ENCODE data around the gene CFAP74.

DNA sequence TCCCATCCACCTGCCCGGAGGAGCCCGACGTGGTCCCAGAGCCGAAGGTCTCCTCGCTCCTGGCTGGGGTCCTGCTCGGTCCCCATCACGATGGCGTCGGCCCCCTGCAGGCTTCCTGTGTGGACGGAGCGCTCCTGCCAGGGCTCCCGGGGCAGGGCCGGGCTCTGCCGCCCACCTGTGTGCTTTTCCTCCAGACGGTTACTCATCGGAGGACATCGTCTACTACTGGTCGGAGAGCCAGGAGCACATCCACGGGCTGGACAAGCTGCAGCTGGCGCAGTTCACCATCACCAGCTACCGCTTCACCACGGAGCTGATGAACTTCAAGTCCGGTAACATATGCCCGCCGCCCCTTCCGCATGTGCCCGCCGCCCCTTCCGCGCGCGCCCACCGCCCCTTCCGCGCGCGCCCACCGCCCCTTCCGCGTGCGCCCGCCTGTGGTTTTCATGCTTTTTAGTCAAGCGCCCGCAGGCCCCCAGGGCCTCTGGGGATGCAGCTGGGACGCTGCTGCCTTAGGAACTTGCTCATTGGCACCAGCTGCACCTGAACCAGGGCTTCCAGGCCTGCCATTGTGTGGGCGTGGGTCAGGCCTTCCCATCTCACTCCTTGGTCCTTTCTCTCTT lies 24.5 kb upstream of the CFAP74 start:
- TF ChIP-seq, protein P1, sequence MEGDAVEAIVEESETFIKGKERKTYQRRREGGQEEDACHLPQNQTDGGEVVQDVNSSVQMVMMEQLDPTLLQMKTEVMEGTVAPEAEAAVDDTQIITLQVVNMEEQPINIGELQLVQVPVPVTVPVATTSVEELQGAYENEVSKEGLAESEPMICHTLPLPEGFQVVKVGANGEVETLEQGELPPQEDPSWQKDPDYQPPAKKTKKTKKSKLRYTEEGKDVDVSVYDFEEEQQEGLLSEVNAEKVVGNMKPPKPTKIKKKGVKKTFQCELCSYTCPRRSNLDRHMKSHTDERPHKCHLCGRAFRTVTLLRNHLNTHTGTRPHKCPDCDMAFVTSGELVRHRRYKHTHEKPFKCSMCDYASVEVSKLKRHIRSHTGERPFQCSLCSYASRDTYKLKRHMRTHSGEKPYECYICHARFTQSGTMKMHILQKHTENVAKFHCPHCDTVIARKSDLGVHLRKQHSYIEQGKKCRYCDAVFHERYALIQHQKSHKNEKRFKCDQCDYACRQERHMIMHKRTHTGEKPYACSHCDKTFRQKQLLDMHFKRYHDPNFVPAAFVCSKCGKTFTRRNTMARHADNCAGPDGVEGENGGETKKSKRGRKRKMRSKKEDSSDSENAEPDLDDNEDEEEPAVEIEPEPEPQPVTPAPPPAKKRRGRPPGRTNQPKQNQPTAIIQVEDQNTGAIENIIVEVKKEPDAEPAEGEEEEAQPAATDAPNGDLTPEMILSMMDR (IDR thresholded peaks at IDR 0.05), result no peak
- TF ChIP-seq POLR2A (IDR thresholded peaks at IDR 0.05) (no peak), POLR2AphosphoS5 (IDR thresholded peaks at IDR 0.05) (no peak)
